Activated B cell treated with CpG ODN at 0.5 μM for 24 hours (primary cell): Measurements from ENCODE around the gene FYN. TPM values are rescaled to one million over a fixed set of nuclear protein-coding genes. Genes with fewer than 3 reads are reported as not detected.

Experiments
- ATAC-seq: fragments of 200-7000 bp; cut with Tn5 transposase; one replicate; pipeline ENCODE4 v1.10.0; 2021; ENCODE audit warnings: low read depth, mild to moderate bottlenecking, moderate library complexity
- CTCF ChIA-PET: fragments of 350-600 bp; sonication (Branson Sonifier 250); formaldehyde crosslinking; loops from one replicate; lab custom pipeline; 2021; ENCODE audit warnings: antibody characterized with exemption; lab: Charles Lee
- POLR2A ChIA-PET: fragments of 350-600 bp; sonication (Branson Sonifier 250); formaldehyde crosslinking; loops from one replicate; lab custom pipeline; 2021; ENCODE audit warnings: antibody characterized with exemption; lab: Charles Lee
- DNase-seq: peaks from one replicate; pipeline ENCODE4 v3.0.0; 2022
- H3K27ac Mint-ChIP-seq: one replicate; pipeline ENCODE4 v1.8.0; 2020; ENCODE audit warnings: mixed read lengths
- H3K27me3 Mint-ChIP-seq: one replicate; pipeline ENCODE4 v1.8.0; 2021; ENCODE audit warnings: mixed read lengths
- H3K36me3 Mint-ChIP-seq: one replicate; pipeline ENCODE4 v1.8.0; 2021; ENCODE audit warnings: low read depth, mixed read lengths
- H3K4me1 Mint-ChIP-seq: one replicate; pipeline ENCODE4 v1.8.0; 2021; ENCODE audit warnings: mixed read lengths
- H3K4me3 Mint-ChIP-seq: one replicate; pipeline ENCODE4 v1.8.0; 2020; ENCODE audit warnings: mild to moderate bottlenecking, mixed read lengths
- H3K9me3 Mint-ChIP-seq: one replicate; pipeline ENCODE4 v1.8.0; 2020; ENCODE audit warnings: mixed read lengths
- intact Hi-C: fragments of 100-400 bp; cut with micrococcal nuclease; formaldehyde crosslinking; loops from one replicate; pipeline ENCODE4 v1.15.1; 2024
- total RNA-seq: library from RNA; stranded (reverse); gene quantifications from 2 replicates; pipeline ENCODE4 v1.2.3, GENCODE V29; 2022
- TF ChIP-seq, protein P1 (sequence below): fragments of 200-600 bp; IDR thresholded peaks from one replicate; pipeline ENCODE4 v1.8.0; 2022; ENCODE audit warnings: antibody characterized with exemption, mild to moderate bottlenecking

FYN gene
- total RNA-seq, 1 donor from 2014 or later: 64.7 TPM

DNA sequence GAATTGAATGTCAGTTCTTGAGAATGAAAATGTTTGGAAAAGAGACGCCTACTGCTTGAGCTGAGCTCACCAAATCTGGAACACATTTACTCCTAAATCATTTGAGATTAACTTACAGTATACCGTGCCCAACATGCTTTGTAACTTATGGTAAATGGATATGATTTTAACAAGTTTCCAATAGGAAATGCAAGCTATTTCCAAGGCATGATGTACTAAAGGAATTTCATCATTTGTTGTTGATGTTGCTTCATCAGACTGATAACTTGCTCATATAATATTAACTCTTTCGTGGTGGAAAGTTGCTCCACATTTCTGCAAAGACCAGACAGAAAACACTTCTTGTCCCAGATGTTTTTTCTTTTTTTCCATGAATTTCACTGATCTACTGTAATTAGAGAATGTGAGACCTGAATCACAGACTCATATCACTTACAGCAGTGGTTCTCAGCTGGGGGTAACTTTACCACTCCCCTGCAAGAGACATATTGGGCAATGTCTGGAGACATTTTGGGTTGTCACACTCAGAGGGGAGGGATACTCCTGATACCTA lies 151.0 kb downstream of the FYN start:
- CTCF ChIA-PET: interaction anchor here (0.8 to 2.4 kb wide), 8 partner anchors 12 to 321 kb away, joined by 3 to 9 read pairs (median 4); no protein-coding TSS in a partner anchor
- intact Hi-C loops: no loop called here
- Mint-ChIP-seq H3K9me3 (no peaks in the 10 kb centered on the region), H3K4me3 (no peak overlapping the region), H3K36me3 (peaks cover 20% of the 10 kb centered on the region), H3K27me3 (no peaks in the 10 kb centered on the region), H3K4me1 (peaks cover 45% of the 10 kb centered on the region), H3K27ac (no peak overlapping the region)
- POLR2A ChIA-PET: no interaction called here
- no peak for DNase-seq
- no peak for ATAC-seq
- TF ChIP-seq, protein P1, sequence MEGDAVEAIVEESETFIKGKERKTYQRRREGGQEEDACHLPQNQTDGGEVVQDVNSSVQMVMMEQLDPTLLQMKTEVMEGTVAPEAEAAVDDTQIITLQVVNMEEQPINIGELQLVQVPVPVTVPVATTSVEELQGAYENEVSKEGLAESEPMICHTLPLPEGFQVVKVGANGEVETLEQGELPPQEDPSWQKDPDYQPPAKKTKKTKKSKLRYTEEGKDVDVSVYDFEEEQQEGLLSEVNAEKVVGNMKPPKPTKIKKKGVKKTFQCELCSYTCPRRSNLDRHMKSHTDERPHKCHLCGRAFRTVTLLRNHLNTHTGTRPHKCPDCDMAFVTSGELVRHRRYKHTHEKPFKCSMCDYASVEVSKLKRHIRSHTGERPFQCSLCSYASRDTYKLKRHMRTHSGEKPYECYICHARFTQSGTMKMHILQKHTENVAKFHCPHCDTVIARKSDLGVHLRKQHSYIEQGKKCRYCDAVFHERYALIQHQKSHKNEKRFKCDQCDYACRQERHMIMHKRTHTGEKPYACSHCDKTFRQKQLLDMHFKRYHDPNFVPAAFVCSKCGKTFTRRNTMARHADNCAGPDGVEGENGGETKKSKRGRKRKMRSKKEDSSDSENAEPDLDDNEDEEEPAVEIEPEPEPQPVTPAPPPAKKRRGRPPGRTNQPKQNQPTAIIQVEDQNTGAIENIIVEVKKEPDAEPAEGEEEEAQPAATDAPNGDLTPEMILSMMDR: no peak

DNA sequence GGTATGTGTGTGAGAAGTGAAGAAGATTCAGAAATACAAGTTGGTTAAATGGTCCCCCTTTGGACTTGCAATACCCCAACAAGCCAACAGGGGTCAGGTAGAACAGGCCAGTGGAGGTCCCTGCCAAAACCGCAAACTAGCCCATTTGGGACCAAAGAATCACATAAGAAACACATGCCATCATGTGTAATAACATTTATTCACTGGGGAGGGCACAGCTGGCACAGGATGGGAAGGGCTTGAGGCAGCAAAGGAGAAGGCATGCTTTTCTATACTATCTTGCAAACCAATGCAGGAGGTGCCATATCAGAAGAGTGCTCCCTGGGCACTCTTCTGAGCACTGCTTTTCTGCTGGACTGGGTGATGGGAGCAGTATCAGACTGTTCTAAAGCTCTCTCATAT lies 151.5 kb downstream of the FYN start:
- TF ChIP-seq, protein P1: no peak
- peaks cover 45% of the 10 kb centered on the region for H3K4me1 Mint-ChIP-seq
- ATAC-seq (peak; percentile 43), DNase-seq (no peak)
- H3K27me3 Mint-ChIP-seq: no peaks in the 10 kb centered on the region
- ChIA-PET CTCF (interaction anchor here (0.8 to 2.4 kb wide), 8 partner anchors 12 to 321 kb away, joined by 3 to 9 read pairs (median 4); no protein-coding TSS in a partner anchor), POLR2A (no interaction called here)
- no peak overlapping the region for H3K4me3 Mint-ChIP-seq
- peaks cover 20% of the 10 kb centered on the region for H3K36me3 Mint-ChIP-seq
- intact Hi-C loops: loop anchor here (1.0 kb wide), 1 partner anchor 276 kb away; no protein-coding TSS in a partner anchor
- H3K27ac Mint-ChIP-seq: peak overlapping the region; percentile 7
- no peaks in the 10 kb centered on the region for H3K9me3 Mint-ChIP-seq

DNA sequence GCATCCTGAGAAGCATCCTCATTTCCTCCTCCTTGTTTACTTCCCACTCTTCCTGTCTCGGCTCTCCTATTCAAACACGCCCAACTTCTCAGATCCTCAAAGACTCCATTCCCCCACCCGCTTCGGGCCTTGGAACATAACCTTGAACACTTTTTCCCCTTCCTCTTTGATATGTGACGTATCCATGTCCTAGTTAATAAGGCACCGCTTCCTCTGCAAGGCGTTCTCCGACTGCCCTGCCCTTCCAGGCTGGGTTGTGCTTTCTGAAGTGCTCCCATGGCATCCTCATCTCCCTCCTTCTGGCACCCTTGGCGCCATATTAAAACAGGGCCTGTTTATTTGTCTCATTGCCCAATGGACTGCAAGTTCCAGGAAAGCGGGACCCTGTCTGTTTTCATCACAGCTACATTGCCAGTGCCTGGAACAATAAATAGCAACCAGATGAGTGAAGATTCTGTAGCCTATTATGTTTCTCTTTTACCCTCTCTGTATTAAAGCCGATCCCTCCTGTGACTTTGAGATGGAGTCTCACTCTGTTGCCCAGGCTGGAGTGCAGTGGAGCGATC lies 152.2 kb downstream of the FYN start:
- TF ChIP-seq, protein P1: no peak
- peaks cover 20% of the 10 kb centered on the region for H3K36me3 Mint-ChIP-seq
- DNase-seq (no peak), ATAC-seq (no peak)
- intact Hi-C loops: loop anchor here (1.0 kb wide), 1 partner anchor 276 kb away; no protein-coding TSS in a partner anchor
- H3K9me3 Mint-ChIP-seq: no peaks in the 10 kb centered on the region
- POLR2A ChIA-PET: no interaction called here
- H3K27me3 Mint-ChIP-seq: no peaks in the 10 kb centered on the region
- CTCF ChIA-PET: interaction anchor here (1.3 to 2.4 kb wide), 2 partner anchors 11 to 322 kb away, joined by 5 to 9 read pairs; no protein-coding TSS in a partner anchor
- H3K4me3 Mint-ChIP-seq: no peak overlapping the region
- peaks cover 45% of the 10 kb centered on the region for H3K4me1 Mint-ChIP-seq
- H3K27ac Mint-ChIP-seq: no peak overlapping the region

DNA sequence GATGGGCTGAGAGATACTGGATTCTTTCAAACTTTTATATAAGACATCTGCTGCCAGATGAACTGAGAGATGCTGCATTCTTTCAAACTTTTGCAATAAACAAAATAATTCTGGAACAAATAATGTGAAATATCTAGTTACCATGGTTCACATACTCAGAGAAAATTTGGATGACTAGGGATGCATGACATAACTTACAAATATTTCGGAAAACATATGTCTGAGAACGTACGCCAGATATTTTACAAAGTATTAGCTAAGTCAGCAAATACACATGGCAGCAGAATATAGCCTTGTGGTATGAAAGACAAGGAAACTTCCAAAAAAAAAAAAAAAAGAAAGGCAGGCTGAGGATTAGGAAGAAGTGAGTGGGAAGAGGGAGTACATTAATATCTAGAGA lies 154.3 kb downstream of the FYN start:
- H3K27ac Mint-ChIP-seq: no peak overlapping the region
- no peak for ATAC-seq
- no peaks in the 10 kb centered on the region for H3K27me3 Mint-ChIP-seq
- no peak overlapping the region for H3K4me3 Mint-ChIP-seq
- POLR2A ChIA-PET: no interaction called here
- DNase-seq: no peak
- TF ChIP-seq, protein P1: no peak
- peaks cover 32% of the 10 kb centered on the region for H3K36me3 Mint-ChIP-seq
- CTCF ChIA-PET: no interaction called here
- intact Hi-C loops: no loop called here
- peaks cover 25% of the 10 kb centered on the region for H3K4me1 Mint-ChIP-seq
- no peaks in the 10 kb centered on the region for H3K9me3 Mint-ChIP-seq

DNA sequence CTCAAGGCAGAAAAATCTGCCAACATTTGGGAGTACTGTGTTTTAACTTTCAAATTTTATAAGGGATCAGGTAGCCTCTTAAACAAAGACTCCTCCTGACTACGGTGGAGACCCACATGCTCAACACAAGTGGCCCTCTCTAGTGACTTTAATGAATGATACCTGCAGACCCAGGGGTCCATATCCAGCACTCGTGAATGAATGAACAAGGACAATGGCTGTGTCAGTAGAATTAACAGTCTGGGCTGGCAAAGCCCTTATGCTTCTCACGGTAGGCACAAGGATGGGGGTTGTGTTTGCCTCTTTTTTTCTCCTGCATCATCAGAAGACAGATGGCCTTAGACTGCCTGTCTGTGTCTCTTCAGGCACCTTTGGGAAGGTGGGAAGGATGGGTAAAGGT lies 154.9 kb downstream of the FYN start:
- no peak overlapping the region for H3K27ac Mint-ChIP-seq
- H3K4me1 Mint-ChIP-seq: peaks cover 18% of the 10 kb centered on the region
- no peaks in the 10 kb centered on the region for H3K9me3 Mint-ChIP-seq
- TF ChIP-seq, protein P1: no peak
- H3K4me3 Mint-ChIP-seq: no peak overlapping the region
- CTCF ChIA-PET: no interaction called here
- ATAC-seq (no peak), DNase-seq (no peak)
- POLR2A ChIA-PET: no interaction called here
- intact Hi-C loops: no loop called here
- no peaks in the 10 kb centered on the region for H3K27me3 Mint-ChIP-seq
- H3K36me3 Mint-ChIP-seq: peaks cover 39% of the 10 kb centered on the region
